K562 (cell line): ENCODE measurements around the gene MCM9.

Experiments
- CEBPG ChIP-seq, 3 experiments: fragments of 200-800 bp in 1 of 3; sonication (Bioruptor generic) in 1 of 3; sonication (generic) in 1 of 3; formaldehyde crosslinking in 1 of 3; IDR thresholded peaks in 2 of 3; conservative IDR thresholded peaks in 1 of 3; 2 replicates each; pipeline versions ENCODE4 v1.6.1 to v1.8.0; 2016 to 2022; ENCODE audit warnings: missing compliant biosample characterization in 2 of 3, missing genetic modification characterization in 2 of 3, mild to moderate bottlenecking in 1 of 3, missing genetic modification reagents in 1 of 3
- CTCF ChIP-seq, 3 experiments: IDR thresholded peaks in 2 of 3; conservative IDR thresholded peaks in 1 of 3; 2 replicates each; pipeline ENCODE4 v1.5.1; 2011 to 2012; ENCODE audit warnings: low read length in 3 of 3, mild to moderate bottlenecking in 3 of 3, control low read depth in 2 of 3, improper control_type of control experiment in 1 of 3, inconsistent platforms in 1 of 3, low read depth in 1 of 3, mixed read lengths in 1 of 3, moderate library complexity in 1 of 3; ENCODE audit not compliant: insufficient read depth in 2 of 3
- ELF1 ChIP-seq: fragments of 200-800 bp; sonication (Bioruptor generic); IDR thresholded peaks from 2 replicates; pipeline ENCODE4 v1.6.1; 2016; ENCODE audit warnings: missing genetic modification characterization, missing compliant biosample characterization
- EZH2 ChIP-seq: IDR thresholded peaks from 2 replicates; pipeline ENCODE4 v1.6.1; 2012; ENCODE audit warnings: low read depth, mild to moderate bottlenecking, inconsistent platforms, low read length, borderline replicate concordance
- FOS ChIP-seq: IDR thresholded peaks from 3 replicates; pipeline ENCODE4 v1.6.1; 2011; ENCODE audit not compliant: insufficient read length; ENCODE audit errors: extremely low read depth
- ILK ChIP-seq: fragments of 450-650 bp; IDR thresholded peaks from 2 replicates; pipeline ENCODE4 v1.6.1; 2016; ENCODE audit warnings: missing genetic modification characterization, low read depth, mild to moderate bottlenecking, missing compliant biosample characterization, moderate library complexity, borderline replicate concordance
- OTX1 ChIP-seq: fragments of 450-650 bp; formaldehyde crosslinking; IDR thresholded peaks from 2 replicates; pipeline ENCODE4 v1.4.0; 2022; ENCODE audit warnings: mild to moderate bottlenecking
- RFX5 ChIP-seq: IDR thresholded peaks from 2 replicates; pipeline ENCODE4 v1.6.1; 2011; ENCODE audit warnings: low read depth, mild to moderate bottlenecking, improper control_type of control experiment, low read length
- SMAD4 ChIP-seq: fragments of 250-450 bp; sonication (Bioruptor Pico); conservative IDR thresholded peaks from 2 replicates; pipeline ENCODE4 v1.8.0; 2021; ENCODE audit warnings: inconsistent platforms, mild to moderate bottlenecking, moderate library complexity
- UBTF ChIP-seq, 2 experiments: IDR thresholded peaks; 2 replicates each; pipeline ENCODE4 v1.6.1; 2012; ENCODE audit warnings: improper control_type of control experiment in 2 of 2, low read depth in 2 of 2, low read length in 2 of 2, borderline replicate concordance in 1 of 2
- USF1 ChIP-seq: sonication (generic); formaldehyde crosslinking; IDR thresholded peaks from 2 replicates; pipeline ENCODE4 v1.9.0; 2022; ENCODE audit warnings: mild to moderate bottlenecking, missing genetic modification reagents
- ZBTB17 ChIP-seq: fragments of 450-650 bp; formaldehyde crosslinking; IDR thresholded peaks from 2 replicates; pipeline ENCODE4 v1.4.0; 2020; ENCODE audit warnings: mild to moderate bottlenecking
- ZNF274 ChIP-seq: IDR thresholded peaks from 2 replicates; pipeline ENCODE4 v1.6.1; 2011; ENCODE audit warnings: low read depth, mild to moderate bottlenecking, low read length, moderate library complexity, borderline replicate concordance
- ZNF584 ChIP-seq: fragments of 200-800 bp; sonication (Bioruptor generic); IDR thresholded peaks from 2 replicates; pipeline ENCODE4 v1.6.1; 2016; ENCODE audit warnings: low read depth, mild to moderate bottlenecking, missing genetic modification characterization, missing compliant biosample characterization

GRCh38 chr6:118826096-118826495 is 108.9 kb downstream of the MCM9 start:
- no peak for TF ChIP-seq CTCF (IDR thresholded peaks at IDR 0.05 in 2 of 3, conservative IDR thresholded peaks at IDR 0.05 in 1 of 3; ENCODE audit: insufficient read depth in 2 of 3, low read depth in 1 of 3, low read length in 3 of 3)
- TF ChIP-seq ZNF584 (CRISPR knock-in tag) = no peak
- no peak for TF ChIP-seq RFX5
- no peak for TF ChIP-seq ELF1 (tag)
- TF ChIP-seq UBTF (IDR thresholded peaks at IDR 0.05; ENCODE audit: borderline replicate concordance in 1 of 2, low read depth in 2 of 2, low read length in 2 of 2) = no peak
- TF ChIP-seq USF1 (CRISPR knock-in tag) = no peak
- TF ChIP-seq FOS = no peak
- TF ChIP-seq ZBTB17 (CRISPR knock-in tag) = no peak
- no peak for TF ChIP-seq CEBPG (CRISPR knock-in tag; IDR thresholded peaks at IDR 0.05)
- no peak for TF ChIP-seq CEBPG (tag; conservative IDR thresholded peaks at IDR 0.05 in 1 of 2, IDR thresholded peaks at IDR 0.05 in 1 of 2)
- no peak for TF ChIP-seq OTX1 (CRISPR knock-in tag)
- TF ChIP-seq ZNF274 = no peak
- no peak for TF ChIP-seq SMAD4 (CRISPR knock-in tag)
- no peak for TF ChIP-seq ILK (tag)
- TF ChIP-seq EZH2 = no peak
